ENCODE data around the gene PRR16. TPM values are rescaled to one million over a fixed set of nuclear protein-coding genes. Genes with fewer than 3 reads are reported as not detected.
"Not testable (repeated sequence)": the region's sequence is repeated elsewhere in the genome, so short reads cannot be mapped to it uniquely, and the experiment has no call there.

PRR16 gene
- polyA plus RNA-seq, 4 donors: 2.4 to 3.0 (median 2.7) TPM; not detected in 1

DNA sequence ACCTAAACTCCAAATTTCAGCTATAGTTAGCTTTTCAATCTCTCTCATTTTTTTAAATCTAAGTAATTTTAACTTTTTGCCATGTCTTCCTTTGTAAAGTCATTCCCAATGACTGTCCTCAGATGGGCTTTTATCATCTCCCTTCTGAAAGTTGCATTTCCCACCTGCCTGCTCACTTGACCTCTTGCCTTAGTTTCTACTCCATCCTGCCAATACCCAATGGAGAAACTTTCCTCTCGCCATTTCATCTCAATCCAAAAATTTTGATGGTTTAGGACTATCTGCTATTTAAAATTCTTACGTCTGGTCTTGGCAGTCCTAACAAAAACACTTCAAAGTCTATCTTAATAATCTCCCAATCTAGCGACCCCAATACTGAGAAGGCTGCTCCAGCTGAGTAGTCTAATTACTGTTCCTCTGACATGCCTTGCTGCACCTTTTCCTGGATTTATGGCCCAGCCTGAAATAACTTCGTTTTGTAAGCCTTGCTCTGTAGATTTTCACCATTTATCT lies 231.3 kb downstream of the PRR16 start:
- no peak for FAIRE-seq
- no peaks in the 10 kb centered on the region for H3K36me3 ChIP-seq (ENCODE audit: control insufficient read depth in 3 of 3, insufficient read depth in 2 of 3, low read depth in 1 of 3, low read length in 3 of 3)
- H3K27ac ChIP-seq (ENCODE audit: low read depth in 1 of 3, low read length in 2 of 3): no peak overlapping the region
- no peaks in the 10 kb centered on the region for H3K4me1 ChIP-seq (ENCODE audit: control insufficient read depth in 3 of 3, insufficient read depth in 2 of 3, low read depth in 1 of 3, low read length in 2 of 3)
- no peak for DNase-seq
- WGBS, 3 donors: 58 to 74% (median 61%) methylated on average over 4 of the region's 4 CpGs
- H3K27me3 ChIP-seq (ENCODE audit: control insufficient read depth in 3 of 3, insufficient read depth in 3 of 3, low read length in 3 of 3): no peaks in the 10 kb centered on the region
- H3K9me3 ChIP-seq (ENCODE audit: control insufficient read depth in 2 of 2, insufficient read depth in 1 of 2, low read depth in 1 of 2, low read length in 1 of 2): no peaks in the 10 kb centered on the region
- no peak overlapping the region for H3K4me3 ChIP-seq (ENCODE audit: low read depth in 1 of 3, low read length in 3 of 3)

DNA sequence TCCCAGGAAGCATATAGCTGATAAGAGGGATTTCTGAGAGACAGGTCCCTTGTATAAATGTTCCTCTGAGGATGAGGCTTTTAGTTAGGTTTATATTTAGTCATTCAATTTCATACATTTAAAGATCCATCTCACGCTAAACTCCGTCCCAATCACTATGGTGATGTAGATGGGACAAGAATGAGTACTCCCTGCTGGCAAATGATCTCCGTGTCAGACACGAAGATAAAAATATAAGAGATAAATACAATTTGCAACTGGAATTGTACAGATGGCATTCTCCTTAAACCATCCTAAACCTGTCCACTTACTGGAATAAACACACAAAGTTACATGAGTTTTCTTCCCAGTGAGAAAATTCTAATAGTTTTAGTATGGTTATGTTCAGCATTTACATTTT lies 233.0 kb downstream of the PRR16 start:
- Histone ChIP-seq H3K4me1 (ENCODE audit: control insufficient read depth in 3 of 3, insufficient read depth in 2 of 3, low read depth in 1 of 3, low read length in 2 of 3) (no peaks in the 10 kb centered on the region), H3K9me3 (ENCODE audit: control insufficient read depth in 2 of 2, insufficient read depth in 1 of 2, low read depth in 1 of 2, low read length in 1 of 2) (no peaks in the 10 kb centered on the region), H3K27me3 (ENCODE audit: control insufficient read depth in 3 of 3, insufficient read depth in 3 of 3, low read length in 3 of 3) (no peaks in the 10 kb centered on the region), H3K36me3 (ENCODE audit: control insufficient read depth in 3 of 3, insufficient read depth in 2 of 3, low read depth in 1 of 3, low read length in 3 of 3) (no peaks in the 10 kb centered on the region), H3K27ac (ENCODE audit: low read depth in 1 of 3, low read length in 2 of 3) (no peak overlapping the region), H3K4me3 (ENCODE audit: low read depth in 1 of 3, low read length in 3 of 3) (no peak overlapping the region)
- 66 to 73% (median 71%) methylated on average over 4 of the region's 4 CpGs for whole genome bisulfite sequencing, 3 donors
- DNase-seq: no peak
- FAIRE-seq: no peak

DNA sequence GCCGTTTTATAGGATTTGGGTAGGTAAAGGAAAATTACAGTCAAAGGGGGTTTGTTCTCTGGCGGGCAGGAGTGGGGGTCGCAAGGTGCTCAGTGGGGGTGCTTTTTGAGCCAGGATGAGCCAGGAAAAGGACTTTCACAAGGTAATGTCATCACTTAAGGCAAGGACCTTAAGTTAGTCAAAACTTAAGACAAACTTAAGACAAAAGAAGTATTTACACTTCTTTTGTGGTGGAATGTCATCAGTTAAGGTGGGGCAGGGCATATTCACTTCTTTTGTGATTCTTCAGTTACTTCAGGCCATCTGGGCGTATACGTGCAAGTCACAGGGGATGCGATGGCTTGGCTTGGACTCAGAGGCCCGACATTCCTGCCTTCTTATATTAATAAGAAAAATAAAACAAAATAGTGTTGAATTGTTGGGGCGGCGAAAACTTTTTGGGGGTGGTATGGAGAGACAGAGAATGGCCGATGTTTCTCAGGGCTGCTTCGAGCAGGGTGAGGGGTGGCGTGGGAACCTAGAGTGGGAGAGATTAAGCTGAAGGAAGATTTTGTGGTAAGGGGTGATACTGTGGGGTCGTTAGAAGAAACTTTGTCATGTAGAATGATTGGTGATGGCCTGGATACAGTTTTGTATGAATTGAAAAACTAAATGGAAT lies 233.7 kb downstream of the PRR16 start:
- not testable (repeated sequence) for H3K36me3 ChIP-seq (ENCODE audit: control insufficient read depth in 3 of 3, insufficient read depth in 2 of 3, low read depth in 1 of 3, low read length in 3 of 3); H3K9me3 ChIP-seq (ENCODE audit: control insufficient read depth in 2 of 2, insufficient read depth in 1 of 2, low read depth in 1 of 2, low read length in 1 of 2); H3K27me3 ChIP-seq (ENCODE audit: control insufficient read depth in 3 of 3, insufficient read depth in 3 of 3, low read length in 3 of 3); H3K4me1 ChIP-seq (ENCODE audit: control insufficient read depth in 3 of 3, insufficient read depth in 2 of 3, low read depth in 1 of 3, low read length in 2 of 3); DNase-seq; H3K27ac ChIP-seq (ENCODE audit: low read depth in 1 of 3, low read length in 2 of 3); H3K4me3 ChIP-seq (ENCODE audit: low read depth in 1 of 3, low read length in 3 of 3); FAIRE-seq
- 73 to 76% (median 76%) methylated on average over 10 of the region's 13 CpGs for WGBS, 3 donors

DNA sequence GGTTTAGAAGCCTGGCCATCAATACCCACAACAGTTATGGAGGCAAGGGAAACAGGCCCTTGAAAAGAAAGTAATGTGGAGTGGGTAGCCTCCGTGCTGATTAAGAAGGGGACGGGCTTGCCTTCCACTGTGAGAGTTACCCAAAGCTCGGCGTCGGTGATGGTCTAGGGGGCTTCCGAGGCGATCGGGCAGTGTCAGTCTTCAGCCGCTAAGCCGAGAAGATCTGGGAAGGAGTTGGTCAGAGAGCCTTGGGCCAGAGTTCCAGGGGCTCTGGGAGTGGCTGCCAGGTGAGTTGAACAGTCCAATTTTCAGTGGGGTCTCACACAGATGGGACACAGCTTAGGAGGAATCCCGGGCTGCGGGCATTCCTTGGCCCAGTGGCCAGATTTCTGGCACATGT lies 236.6 kb downstream of the PRR16 start:
- not testable (repeated sequence) for H3K27ac ChIP-seq (ENCODE audit: low read depth in 1 of 3, low read length in 2 of 3); H3K4me1 ChIP-seq (ENCODE audit: control insufficient read depth in 3 of 3, insufficient read depth in 2 of 3, low read depth in 1 of 3, low read length in 2 of 3); FAIRE-seq; H3K27me3 ChIP-seq (ENCODE audit: control insufficient read depth in 3 of 3, insufficient read depth in 3 of 3, low read length in 3 of 3); H3K36me3 ChIP-seq (ENCODE audit: control insufficient read depth in 3 of 3, insufficient read depth in 2 of 3, low read depth in 1 of 3, low read length in 3 of 3); H3K9me3 ChIP-seq (ENCODE audit: control insufficient read depth in 2 of 2, insufficient read depth in 1 of 2, low read depth in 1 of 2, low read length in 1 of 2); H3K4me3 ChIP-seq (ENCODE audit: low read depth in 1 of 3, low read length in 3 of 3); DNase-seq
- 87 to 89% (median 88%) methylated on average over 12 of the region's 12 CpGs for WGBS, 3 donors

DNA sequence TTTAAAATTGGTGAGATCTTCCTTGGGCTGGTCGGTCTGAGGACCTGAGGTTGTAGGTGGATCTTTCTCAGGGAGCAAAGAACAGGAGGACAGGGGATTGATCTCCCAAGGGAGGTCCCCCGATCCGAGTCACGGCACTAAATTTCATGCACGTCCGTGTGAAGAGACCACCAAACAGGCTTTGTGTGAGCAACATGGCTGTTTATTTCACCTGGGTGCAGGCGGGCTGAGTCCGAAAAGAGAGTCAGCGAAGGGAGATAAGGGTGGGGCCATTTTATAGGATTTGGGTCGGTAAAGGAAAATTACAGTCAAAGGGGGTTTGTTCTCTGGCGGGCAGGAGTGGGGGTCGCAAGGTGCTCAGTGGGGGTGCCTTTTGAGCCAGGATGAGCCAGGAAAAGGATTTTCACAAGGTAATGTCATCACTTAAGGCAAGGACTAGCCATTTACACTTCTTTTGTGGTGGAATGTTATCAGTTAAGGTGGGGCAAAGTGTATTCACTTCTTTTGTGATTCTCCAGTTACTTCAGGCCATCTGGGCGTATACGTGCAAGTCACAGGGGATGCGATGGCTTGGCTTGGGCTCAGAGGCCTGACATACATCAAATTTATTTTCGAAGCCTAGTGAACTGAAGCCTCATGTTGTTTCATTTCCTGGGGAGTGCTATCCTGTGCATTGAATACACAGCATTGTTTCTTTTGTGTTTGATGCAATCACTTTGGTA lies 238.9 kb downstream of the PRR16 start:
- H3K27me3 ChIP-seq (ENCODE audit: control insufficient read depth in 3 of 3, insufficient read depth in 3 of 3, low read length in 3 of 3); H3K4me1 ChIP-seq (ENCODE audit: control insufficient read depth in 3 of 3, insufficient read depth in 2 of 3, low read depth in 1 of 3, low read length in 2 of 3); H3K4me3 ChIP-seq (ENCODE audit: low read depth in 1 of 3, low read length in 3 of 3); FAIRE-seq; H3K9me3 ChIP-seq (ENCODE audit: control insufficient read depth in 2 of 2, insufficient read depth in 1 of 2, low read depth in 1 of 2, low read length in 1 of 2); H3K27ac ChIP-seq (ENCODE audit: low read depth in 1 of 3, low read length in 2 of 3); H3K36me3 ChIP-seq (ENCODE audit: control insufficient read depth in 3 of 3, insufficient read depth in 2 of 3, low read depth in 1 of 3, low read length in 3 of 3); DNase-seq: not testable (repeated sequence)
- WGBS, 3 donors: 50 to 61% (median 53%) methylated on average over 15 to 16 of the region's 16 CpGs

DNA sequence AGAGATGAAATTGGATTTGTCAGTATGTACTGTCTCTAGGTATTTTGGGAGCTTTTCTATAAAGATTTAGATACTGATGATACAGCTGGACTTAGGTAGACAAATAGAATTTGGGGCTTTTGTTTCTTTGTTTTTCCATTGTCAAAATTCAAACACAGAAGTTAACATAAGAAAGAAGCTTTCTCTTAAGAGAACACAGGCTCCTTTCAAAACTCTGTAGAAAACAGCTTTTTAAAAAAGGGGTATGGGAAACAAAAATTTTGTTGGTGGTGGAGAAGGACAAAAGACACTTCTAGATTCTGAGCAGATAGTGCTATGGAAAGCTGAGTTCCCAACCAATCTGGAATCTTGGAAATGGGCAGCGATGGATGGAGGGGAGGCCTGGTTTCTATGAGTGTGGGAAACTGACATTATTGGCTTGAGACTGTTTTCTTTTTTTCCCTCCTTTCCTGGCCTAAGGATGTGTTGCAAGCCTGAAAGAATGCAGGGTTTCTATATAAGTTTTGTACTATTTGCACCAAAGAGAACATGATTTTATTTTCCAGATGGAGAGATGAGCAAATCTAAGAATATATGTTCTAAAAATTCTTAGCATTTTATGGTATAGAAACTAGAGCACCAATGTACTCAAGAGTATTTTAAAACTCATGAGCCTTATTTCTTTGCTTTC lies 240.0 kb downstream of the PRR16 start:
- Histone ChIP-seq H3K9me3 (ENCODE audit: control insufficient read depth in 2 of 2, insufficient read depth in 1 of 2, low read depth in 1 of 2, low read length in 1 of 2) (no peaks in the 10 kb centered on the region), H3K4me3 (ENCODE audit: low read depth in 1 of 3, low read length in 3 of 3) (no peak overlapping the region), H3K27ac (ENCODE audit: low read depth in 1 of 3, low read length in 2 of 3) (no peak overlapping the region), H3K27me3 (ENCODE audit: control insufficient read depth in 3 of 3, insufficient read depth in 3 of 3, low read length in 3 of 3) (peaks cover 0 to 5% (median 0%) of the 10 kb centered on the region in 3 donors), H3K4me1 (ENCODE audit: control insufficient read depth in 3 of 3, insufficient read depth in 2 of 3, low read depth in 1 of 3, low read length in 2 of 3) (no peaks in the 10 kb centered on the region), H3K36me3 (ENCODE audit: control insufficient read depth in 3 of 3, insufficient read depth in 2 of 3, low read depth in 1 of 3, low read length in 3 of 3) (no peaks in the 10 kb centered on the region)
- FAIRE-seq: no peak
- 50 to 83% (median 67%) methylated on average over 1 of the region's 1 CpG for WGBS, 3 donors
- no peak for DNase-seq

DNA sequence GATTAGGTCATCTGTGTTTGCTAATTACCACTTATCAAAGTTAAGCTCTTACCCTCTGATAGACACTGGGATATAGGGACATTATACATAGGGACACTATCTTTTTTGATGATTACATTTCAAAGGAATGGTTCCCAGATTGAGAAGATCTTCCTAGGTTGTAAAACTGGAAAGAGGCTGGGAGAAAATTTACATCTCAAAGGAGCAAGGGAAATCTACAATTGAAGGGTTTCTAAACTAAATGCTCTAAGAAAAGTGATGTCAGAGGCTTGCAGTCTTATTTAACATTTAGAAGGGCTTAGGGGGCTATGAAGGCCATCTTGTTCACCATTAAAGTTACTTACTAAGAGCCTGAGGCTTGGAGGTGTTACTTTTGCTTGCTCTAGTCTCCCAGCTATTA lies 242.8 kb downstream of the PRR16 start:
- Histone ChIP-seq H3K4me3 (ENCODE audit: low read depth in 1 of 3, low read length in 3 of 3) (no peak overlapping the region), H3K4me1 (ENCODE audit: control insufficient read depth in 3 of 3, insufficient read depth in 2 of 3, low read depth in 1 of 3, low read length in 2 of 3) (no peaks in the 10 kb centered on the region), H3K9me3 (ENCODE audit: control insufficient read depth in 2 of 2, insufficient read depth in 1 of 2, low read depth in 1 of 2, low read length in 1 of 2) (no peaks in the 10 kb centered on the region), H3K36me3 (ENCODE audit: control insufficient read depth in 3 of 3, insufficient read depth in 2 of 3, low read depth in 1 of 3, low read length in 3 of 3) (no peaks in the 10 kb centered on the region), H3K27ac (ENCODE audit: low read depth in 1 of 3, low read length in 2 of 3) (no peak overlapping the region), H3K27me3 (ENCODE audit: control insufficient read depth in 3 of 3, insufficient read depth in 3 of 3, low read length in 3 of 3) (peaks cover 0 to 5% (median 0%) of the 10 kb centered on the region in 3 donors)
- FAIRE-seq: no peak
- no peak for DNase-seq

DNA sequence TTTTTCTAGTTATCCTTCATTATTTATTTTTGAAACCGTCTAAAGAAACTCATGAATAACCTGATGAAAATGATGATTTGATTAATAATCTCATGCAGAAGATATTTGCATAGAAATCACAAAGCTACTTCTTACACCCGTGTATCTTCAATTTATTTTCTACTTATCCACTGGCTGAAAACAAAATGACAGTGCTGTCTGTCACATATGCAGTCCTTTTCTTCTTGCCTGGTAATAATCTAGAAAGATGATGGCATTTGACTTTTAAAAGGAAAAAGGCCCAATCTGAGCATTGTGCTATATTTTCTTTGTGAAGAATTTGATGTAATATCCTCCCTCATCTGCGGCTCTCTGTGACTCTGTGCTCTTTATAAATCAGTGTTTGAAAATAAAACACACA lies 253.3 kb downstream of the PRR16 start:
- Histone ChIP-seq H3K4me3 (ENCODE audit: low read depth in 1 of 3, low read length in 3 of 3) (no peak overlapping the region), H3K9me3 (ENCODE audit: control insufficient read depth in 2 of 2, insufficient read depth in 1 of 2, low read depth in 1 of 2, low read length in 1 of 2) (no peaks in the 10 kb centered on the region), H3K27me3 (ENCODE audit: control insufficient read depth in 3 of 3, insufficient read depth in 3 of 3, low read length in 3 of 3) (no peaks in the 10 kb centered on the region), H3K36me3 (ENCODE audit: control insufficient read depth in 3 of 3, insufficient read depth in 2 of 3, low read depth in 1 of 3, low read length in 3 of 3) (no peaks in the 10 kb centered on the region), H3K27ac (ENCODE audit: low read depth in 1 of 3, low read length in 2 of 3) (no peak overlapping the region), H3K4me1 (ENCODE audit: control insufficient read depth in 3 of 3, insufficient read depth in 2 of 3, low read depth in 1 of 3, low read length in 2 of 3) (no peaks in the 10 kb centered on the region)
- DNase-seq (no peak), FAIRE-seq (no peak)
- 72 to 79% (median 77%) methylated on average over 3 of the region's 3 CpGs for WGBS, 3 donors
